Tongue (tissue), 2 donors: ENCODE data around the gene NRDE2. TPM values are rescaled to one million over a fixed set of nuclear protein-coding genes. Genes with fewer than 3 reads are reported as not detected.
"Not testable (repeated sequence)": the region's sequence is repeated elsewhere in the genome, so short reads cannot be mapped to it uniquely, and the experiment has no call there.

Source experiments
- DNase-seq: peaks from one replicate; pipeline ENCODE4 v3.0.0-alpha.2; 2015
- total RNA-seq: library from RNA; depleted of rRNA; stranded (reverse); fragments of >200 nt; gene quantifications from one replicate; pipeline ENCODE4 v1.2.3, GENCODE V29; 2014

The NRDE2 gene
- total RNA-seq, 1 donor from 2014 or later: 16.8 TPM

- DNase-seq: no peak
Observed at GRCh38 chr14:90344331-90345238, 12.8 kb upstream of the NRDE2 start.

- no peak for DNase-seq
Observed at GRCh38 chr14:90342327-90342726, 10.6 kb upstream of the NRDE2 start.

- DNase-seq: no peak
Observed at GRCh38 chr14:90341784-90342183, 10.0 kb upstream of the NRDE2 start.

- not testable (repeated sequence) for DNase-seq
Observed at GRCh38 chr14:90341232-90341631, 9.5 kb upstream of the NRDE2 start.

GRCh38 chr14:90336985-90337384 is 5.2 kb upstream of the NRDE2 start:
- peak; percentile 42 for DNase-seq

- DNase-seq: no peak
Observed at GRCh38 chr14:90336401-90336800, 4.7 kb upstream of the NRDE2 start.

- no peak for DNase-seq
Observed at GRCh38 chr14:90332271-90332584, 487 bp upstream of the NRDE2 start.

- DNase-seq: no peak
Observed at GRCh38 chr14:90330203-90331196, 1.2 kb downstream of the NRDE2 start.

GRCh38 chr14:90321891-90322290 is 9.8 kb downstream of the NRDE2 start:
- DNase-seq: no peak

GRCh38 chr14:90319634-90320541 is 11.9 kb downstream of the NRDE2 start:
- DNase-seq: no peak

GRCh38 chr14:90319173-90319572 is 12.6 kb downstream of the NRDE2 start:
- no peak for DNase-seq

GRCh38 chr14:90318016-90318415 is 13.7 kb downstream of the NRDE2 start:
- no peak for DNase-seq

- no peak for DNase-seq
Observed at GRCh38 chr14:90317286-90317685, 14.5 kb downstream of the NRDE2 start.

GRCh38 chr14:90308561-90308960 is 23.2 kb downstream of the NRDE2 start:
- no peak for DNase-seq

GRCh38 chr14:90305176-90305601 is 26.6 kb downstream of the NRDE2 start:
- no peak for DNase-seq

- no peak for DNase-seq
Observed at GRCh38 chr14:90304502-90304901, 27.2 kb downstream of the NRDE2 start.

- no peak for DNase-seq
Observed at GRCh38 chr14:90303473-90303872, 28.3 kb downstream of the NRDE2 start.

GRCh38 chr14:90302529-90303303 is 29.0 kb downstream of the NRDE2 start:
- no peak for DNase-seq

- peak; percentile 74 for DNase-seq
Observed at GRCh38 chr14:90301668-90302090, 30.1 kb downstream of the NRDE2 start.

GRCh38 chr14:90301122-90301521 is 30.6 kb downstream of the NRDE2 start:
- no peak for DNase-seq

GRCh38 chr14:90300611-90301047 is 31.1 kb downstream of the NRDE2 start:
- no peak for DNase-seq
